Urothelium cell line (cell line): ENCODE measurements around the gene TMPRSS7.
"Not testable (repeated sequence)": the region's sequence is repeated elsewhere in the genome, so short reads cannot be mapped to it uniquely, and the experiment has no call there.

ENCODE experiments used
- DNase-seq: peaks from one replicate; pipeline ENCODE4 v3.0.0; 2011; ENCODE audit warnings: low spot score, mixed read lengths
- FAIRE-seq: peaks from 2 replicates; lab custom pipeline; 2011; peaks lifted over from hg19 to GRCh38; lab: Jason Lieb, UNC

The TMPRSS7 gene

GRCh38 chr3:112011376-112011940, 23.1 kb upstream of the TMPRSS7 start:
- FAIRE-seq (no peak), DNase-seq (no peak)

- no peak for DNase-seq
- no peak for FAIRE-seq
Measured at GRCh38 chr3:112012205-112012992, 22.1 kb upstream of the TMPRSS7 start.

GRCh38 chr3:112013058-112013783, 21.3 kb upstream of the TMPRSS7 start:
- peak; percentile 81 for DNase-seq
- peak; percentile 23 for FAIRE-seq

- no peak for FAIRE-seq
- no peak for DNase-seq
Measured at GRCh38 chr3:112013784-112014143, 20.8 kb upstream of the TMPRSS7 start.

GRCh38 chr3:112017091-112017490, 17.4 kb upstream of the TMPRSS7 start:
- no peak for FAIRE-seq
- no peak for DNase-seq

GRCh38 chr3:112018712-112019111, 15.8 kb upstream of the TMPRSS7 start:
- FAIRE-seq (no peak), DNase-seq (no peak)

- no peak for FAIRE-seq
Measured at GRCh38 chr3:112019716-112020115, 14.8 kb upstream of the TMPRSS7 start.

GRCh38 chr3:112020674-112021085, 13.9 kb upstream of the TMPRSS7 start:
- FAIRE-seq (no peak), DNase-seq (no peak)

More at GRCh38 chr3:112019716-112020115, 14.8 kb upstream of the TMPRSS7 start:
- DNase-seq: no peak

GRCh38 chr3:112027142-112027541, 7.4 kb upstream of the TMPRSS7 start:
- DNase-seq: no peak
- no peak for FAIRE-seq

- FAIRE-seq (no peak), DNase-seq (no peak)
Measured at GRCh38 chr3:112027826-112028225, 6.7 kb upstream of the TMPRSS7 start.

GRCh38 chr3:112030901-112031300, 3.6 kb upstream of the TMPRSS7 start:
- DNase-seq (no peak), FAIRE-seq (no peak)

- no peak for FAIRE-seq
Measured at GRCh38 chr3:112032098-112032731, 2.3 kb upstream of the TMPRSS7 start.

GRCh38 chr3:112035241-112035640, 705 bp downstream of the TMPRSS7 start:
- no peak for DNase-seq
- no peak for FAIRE-seq

More at GRCh38 chr3:112032098-112032731, 2.3 kb upstream of the TMPRSS7 start:
- DNase-seq: no peak

- FAIRE-seq, DNase-seq: not testable (repeated sequence)
Measured at GRCh38 chr3:112037194-112037593, 2.7 kb downstream of the TMPRSS7 start.

GRCh38 chr3:112038863-112039262, 4.3 kb downstream of the TMPRSS7 start:
- DNase-seq (no peak), FAIRE-seq (no peak)

GRCh38 chr3:112041321-112041720, 6.8 kb downstream of the TMPRSS7 start:
- FAIRE-seq (no peak), DNase-seq (no peak)

GRCh38 chr3:112042842-112043280, 8.3 kb downstream of the TMPRSS7 start:
- no peak for DNase-seq
- peak; percentile 91 for FAIRE-seq

- FAIRE-seq (no peak), DNase-seq (peak; percentile 87)
Measured at GRCh38 chr3:112043621-112044201, 9.2 kb downstream of the TMPRSS7 start.

- no peak for FAIRE-seq
- DNase-seq: no peak
Measured at GRCh38 chr3:112046599-112046998, 12.1 kb downstream of the TMPRSS7 start.

GRCh38 chr3:112047264-112047663, 12.7 kb downstream of the TMPRSS7 start:
- FAIRE-seq (no peak), DNase-seq (no peak)

- no peak for DNase-seq
- FAIRE-seq: no peak
Measured at GRCh38 chr3:112048911-112049310, 14.4 kb downstream of the TMPRSS7 start.
